Measurements from ENCODE around the gene MACROD2. TPM values are rescaled to one million over a fixed set of nuclear protein-coding genes. Genes with fewer than 3 reads are reported as not detected.

Gene MACROD2
- total RNA-seq, 6 experiments from 2014 or later: 0.05 to 0.57 (median 0.11) TPM; not detected in 1

DNA sequence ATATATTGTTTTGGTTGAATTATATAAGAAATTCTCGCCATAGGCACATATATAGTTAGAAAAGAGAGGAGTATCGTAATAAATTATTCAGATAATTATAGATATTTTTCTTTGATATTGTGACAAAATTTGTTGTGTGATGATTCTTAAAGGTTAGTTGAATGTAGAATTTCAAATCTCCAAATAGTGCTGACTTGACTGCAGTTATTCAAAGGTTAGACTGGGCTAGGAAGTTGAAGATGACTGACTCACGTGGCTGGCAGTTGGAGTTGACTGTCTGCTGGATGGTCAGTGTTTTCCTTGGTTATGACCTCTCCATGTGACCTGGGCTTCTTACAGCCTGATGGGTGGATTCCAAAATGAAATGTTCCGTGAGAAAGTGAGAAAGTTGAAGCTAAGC lies 286.8 kb downstream of the MACROD2 start:
- no peaks in the 10 kb centered on the region for H3K4me1 Mint-ChIP-seq (ENCODE audit: low read depth)
- TF ChIP-seq, protein P1, sequence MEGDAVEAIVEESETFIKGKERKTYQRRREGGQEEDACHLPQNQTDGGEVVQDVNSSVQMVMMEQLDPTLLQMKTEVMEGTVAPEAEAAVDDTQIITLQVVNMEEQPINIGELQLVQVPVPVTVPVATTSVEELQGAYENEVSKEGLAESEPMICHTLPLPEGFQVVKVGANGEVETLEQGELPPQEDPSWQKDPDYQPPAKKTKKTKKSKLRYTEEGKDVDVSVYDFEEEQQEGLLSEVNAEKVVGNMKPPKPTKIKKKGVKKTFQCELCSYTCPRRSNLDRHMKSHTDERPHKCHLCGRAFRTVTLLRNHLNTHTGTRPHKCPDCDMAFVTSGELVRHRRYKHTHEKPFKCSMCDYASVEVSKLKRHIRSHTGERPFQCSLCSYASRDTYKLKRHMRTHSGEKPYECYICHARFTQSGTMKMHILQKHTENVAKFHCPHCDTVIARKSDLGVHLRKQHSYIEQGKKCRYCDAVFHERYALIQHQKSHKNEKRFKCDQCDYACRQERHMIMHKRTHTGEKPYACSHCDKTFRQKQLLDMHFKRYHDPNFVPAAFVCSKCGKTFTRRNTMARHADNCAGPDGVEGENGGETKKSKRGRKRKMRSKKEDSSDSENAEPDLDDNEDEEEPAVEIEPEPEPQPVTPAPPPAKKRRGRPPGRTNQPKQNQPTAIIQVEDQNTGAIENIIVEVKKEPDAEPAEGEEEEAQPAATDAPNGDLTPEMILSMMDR (IDR thresholded peaks at IDR 0.05): no peak
- H3K27me3 Mint-ChIP-seq (ENCODE audit: insufficient read depth): no peaks in the 10 kb centered on the region
- no peak overlapping the region for H3K27ac Mint-ChIP-seq
- H3K4me3 Mint-ChIP-seq: no peak overlapping the region
- H3K9me3 Mint-ChIP-seq: peaks cover 17% of the 10 kb centered on the region
- no peak for DNase-seq
- H3K36me3 Mint-ChIP-seq (ENCODE audit: low read depth): no peaks in the 10 kb centered on the region

DNA sequence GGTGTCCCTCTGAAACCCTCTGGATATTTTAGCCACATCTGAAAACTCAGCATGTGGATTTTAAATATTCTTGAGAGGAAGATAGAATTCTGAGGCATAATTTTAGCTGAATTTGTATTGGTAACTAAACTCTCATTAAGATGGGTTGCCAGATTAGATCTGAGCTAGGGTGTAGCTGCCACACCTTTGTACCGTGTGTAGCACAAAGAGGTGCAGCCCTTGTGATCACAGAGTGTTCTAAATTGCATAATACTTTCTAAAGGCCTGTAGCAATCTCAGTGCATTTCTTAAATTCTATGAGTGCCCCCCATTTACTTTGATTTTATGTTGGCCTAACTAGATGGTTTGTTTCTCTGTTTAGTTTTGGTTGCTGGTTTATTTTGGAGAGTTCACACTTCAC lies 289.1 kb downstream of the MACROD2 start:
- Mint-ChIP-seq H3K27me3 (ENCODE audit: insufficient read depth) (no peaks in the 10 kb centered on the region), H3K4me3 (no peak overlapping the region), H3K36me3 (ENCODE audit: low read depth) (no peaks in the 10 kb centered on the region), H3K9me3 (peaks cover 24% of the 10 kb centered on the region), H3K27ac (no peak overlapping the region), H3K4me1 (ENCODE audit: low read depth) (no peaks in the 10 kb centered on the region; the same call in 1 of the 2 replicates)
- DNase-seq: no peak
- TF ChIP-seq, protein P1 (IDR thresholded peaks at IDR 0.05): no peak

DNA sequence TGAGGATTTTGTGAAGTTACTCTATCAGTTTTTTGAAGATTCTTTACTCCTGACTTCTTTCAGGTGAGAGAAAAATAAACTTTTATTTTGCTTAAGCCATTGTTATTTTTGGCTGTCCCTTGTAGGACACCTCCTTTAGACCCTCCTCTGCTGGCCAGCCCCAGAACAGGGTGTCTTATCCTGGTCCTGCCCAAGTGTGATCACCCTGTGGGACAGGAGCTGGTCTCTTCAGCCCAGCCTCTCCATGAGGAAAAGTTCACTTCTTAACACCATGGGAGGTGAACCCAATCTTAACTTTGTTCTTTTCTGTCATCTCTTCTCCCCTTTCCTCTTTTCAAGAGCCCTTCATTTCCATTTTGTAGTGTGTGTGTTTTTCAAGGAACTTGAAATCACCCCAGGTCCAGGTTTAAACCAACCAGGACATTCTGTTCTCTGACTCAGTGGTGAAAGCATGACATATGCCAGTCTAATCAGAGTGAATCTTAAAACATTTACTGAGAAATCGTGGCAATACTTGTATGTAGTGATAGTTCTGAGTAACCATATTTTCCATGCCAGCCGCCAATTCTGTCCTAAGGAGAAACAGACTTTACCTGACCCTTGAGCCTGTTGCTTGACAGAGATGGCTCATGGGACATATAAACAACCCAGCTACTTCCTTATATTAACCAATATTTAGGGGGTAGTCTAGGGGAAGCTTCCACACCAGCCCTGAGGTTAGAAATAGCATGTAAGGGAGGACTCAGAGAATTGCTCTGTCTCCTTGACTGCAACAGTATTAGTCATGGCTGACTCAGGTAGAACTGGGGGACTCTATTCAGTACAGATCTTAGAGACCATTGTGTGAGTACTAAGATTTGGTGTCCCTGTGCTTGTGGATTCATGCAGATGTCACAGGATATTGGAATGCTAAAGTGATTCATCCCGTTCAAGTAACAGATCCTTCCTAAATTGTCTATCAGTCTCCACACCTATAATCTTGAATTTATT lies 293.3 kb downstream of the MACROD2 start:
- TF ChIP-seq, protein P1 (IDR thresholded peaks at IDR 0.05): no peak
- H3K9me3 Mint-ChIP-seq: peaks cover 25% of the 10 kb centered on the region
- no peak overlapping the region for H3K27ac Mint-ChIP-seq
- no peak overlapping the region for H3K4me3 Mint-ChIP-seq
- H3K36me3 Mint-ChIP-seq (ENCODE audit: low read depth): no peaks in the 10 kb centered on the region
- DNase-seq: no peak
- H3K4me1 Mint-ChIP-seq (ENCODE audit: low read depth): no peaks in the 10 kb centered on the region; the same call in 1 of the 2 replicates
- H3K27me3 Mint-ChIP-seq (ENCODE audit: insufficient read depth): no peaks in the 10 kb centered on the region

DNA sequence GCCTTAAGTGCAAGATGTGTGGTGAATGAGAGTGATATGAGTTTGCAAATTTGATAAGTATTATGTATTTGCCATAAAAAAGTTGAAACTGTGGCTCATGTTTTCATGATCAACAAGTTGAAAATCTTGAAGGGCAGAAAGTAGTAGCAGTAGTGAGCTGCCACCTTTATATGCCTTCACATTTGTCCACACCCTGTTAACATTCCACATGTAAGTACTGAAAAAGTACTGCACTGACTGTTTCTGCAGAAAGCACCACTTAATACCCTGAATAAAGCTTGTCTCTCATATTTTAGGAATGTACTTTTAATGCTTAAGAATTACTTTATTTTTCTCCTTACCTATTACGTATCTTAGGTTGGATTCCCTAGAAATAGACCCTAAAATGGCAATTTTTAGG lies 296.2 kb downstream of the MACROD2 start:
- H3K4me3 Mint-ChIP-seq: no peak overlapping the region
- TF ChIP-seq, protein P1 (IDR thresholded peaks at IDR 0.05): no peak
- H3K27me3 Mint-ChIP-seq (ENCODE audit: insufficient read depth): no peaks in the 10 kb centered on the region
- H3K9me3 Mint-ChIP-seq: peaks cover 24% of the 10 kb centered on the region
- no peak overlapping the region for H3K27ac Mint-ChIP-seq
- no peaks in the 10 kb centered on the region for H3K36me3 Mint-ChIP-seq (ENCODE audit: low read depth)
- H3K4me1 Mint-ChIP-seq (ENCODE audit: low read depth): no peaks in the 10 kb centered on the region; the same call in 1 of the 2 replicates
- no peak for DNase-seq

DNA sequence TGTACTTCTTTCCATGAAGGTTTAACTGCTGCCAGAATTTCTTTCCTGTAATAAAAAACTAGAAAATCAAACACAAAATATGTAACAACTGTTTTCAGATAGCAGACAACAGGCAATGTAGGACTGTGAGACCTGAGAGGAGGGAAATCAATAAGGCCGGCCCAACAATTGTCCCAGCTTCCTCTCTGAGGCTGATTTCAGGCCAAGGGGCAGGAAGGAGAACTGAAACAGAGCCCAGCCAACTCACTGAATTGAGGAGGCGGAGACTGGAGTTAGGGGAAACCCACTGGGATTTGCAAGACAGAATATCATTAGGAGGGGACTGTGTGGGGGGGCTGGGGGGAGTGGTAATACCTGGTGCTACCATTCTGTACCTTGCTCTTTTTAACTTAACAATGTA lies 299.9 kb downstream of the MACROD2 start:
- H3K27ac Mint-ChIP-seq: no peak overlapping the region
- no peak for DNase-seq
- no peaks in the 10 kb centered on the region for H3K36me3 Mint-ChIP-seq (ENCODE audit: low read depth)
- no peak overlapping the region for H3K4me3 Mint-ChIP-seq
- no peaks in the 10 kb centered on the region for H3K27me3 Mint-ChIP-seq (ENCODE audit: insufficient read depth)
- no peaks in the 10 kb centered on the region for H3K4me1 Mint-ChIP-seq (ENCODE audit: low read depth)
- H3K9me3 Mint-ChIP-seq: peaks cover 14% of the 10 kb centered on the region
- TF ChIP-seq, protein P1 (IDR thresholded peaks at IDR 0.05): no peak
